NB4 (cell line): ENCODE data around the gene CCN2.

Source experiments
- CTCF ChIP-seq: IDR thresholded peaks from one replicate; pipeline ENCODE4 v1.5.1; 2012; ENCODE audit warnings: low read depth, low read length
- POLR2A ChIP-seq: IDR thresholded peaks from 2 replicates; pipeline ENCODE4 v1.6.1; 2011; ENCODE audit warnings: mild to moderate bottlenecking; ENCODE audit not compliant: insufficient read length; ENCODE audit errors: extremely low read depth

- no peak for TF ChIP-seq CTCF
- no peak for TF ChIP-seq POLR2A
Observed at GRCh38 chr6:131929976-131930375, 21.2 kb downstream of the CCN2 start.
